Lung (tissue), 12 donors: ENCODE data around the gene DPM1. TPM values are rescaled to one million over a fixed set of nuclear protein-coding genes. Genes with fewer than 3 reads are reported as not detected.

Experiments used
- ATAC-seq: fragments of 200-7000 bp; cut with Tn5 transposase; one replicate; pipeline ENCODE4 v1.9.1; 2020; ENCODE audit warnings: moderate number of reproducible peaks; ENCODE audit not compliant: insufficient read depth, low FRiP score
- DNase-seq, 3 donors: peaks; one replicate each; pipeline ENCODE4 v3.0.0-alpha.2; 2013 to 2017
- H3K27ac ChIP-seq, 2 donors: one replicate each; pipeline ENCODE4 v1.5.1; 2013; ENCODE audit warnings: mild to moderate bottlenecking in 2 of 2, moderate library complexity in 2 of 2, control low read depth in 1 of 2, inconsistent platforms in 1 of 2, low read depth in 1 of 2, low read length in 1 of 2
- H3K27me3 ChIP-seq, 3 donors: one replicate each; pipeline ENCODE4 v1.5.1; 2013; ENCODE audit warnings: low read length in 2 of 3; ENCODE audit not compliant: control insufficient read depth in 3 of 3, insufficient read depth in 3 of 3
- H3K36me3 ChIP-seq, 4 donors: one replicate each; pipeline ENCODE4 v1.5.1; 2013; ENCODE audit warnings: low read length in 4 of 4, mild to moderate bottlenecking in 1 of 4, moderate library complexity in 1 of 4; ENCODE audit not compliant: control insufficient read depth in 4 of 4, insufficient read depth in 4 of 4
- H3K4me1 ChIP-seq, 5 donors: one replicate each; pipeline ENCODE4 v1.5.1; 2013; ENCODE audit warnings: low read length in 5 of 5, mild to moderate bottlenecking in 2 of 5, moderate library complexity in 1 of 5; ENCODE audit not compliant: control insufficient read depth in 5 of 5, insufficient read depth in 5 of 5
- H3K4me3 ChIP-seq: one replicate; pipeline ENCODE4 v1.5.1; 2013; ENCODE audit warnings: mild to moderate bottlenecking, control low read depth, moderate library complexity
- H3K9ac ChIP-seq, 2 donors: one replicate each; pipeline ENCODE4 v1.5.1; 2013; ENCODE audit warnings: low read length in 2 of 2, control low read depth in 1 of 2; ENCODE audit not compliant: insufficient read depth in 1 of 2
- H3K9me3 ChIP-seq, 4 donors: one replicate each; pipeline ENCODE4 v1.5.1; 2013; ENCODE audit warnings: low read length in 3 of 4, mild to moderate bottlenecking in 1 of 4, moderate library complexity in 1 of 4; ENCODE audit not compliant: control insufficient read depth in 4 of 4, insufficient read depth in 3 of 4
- WGBS, 2 donors: extraction: QIAGEN DNeasy Blood & Tissue Kit; methylation state at CpG; one replicate each; pipeline ENCODE4 v1.1.7; 2013; 5-methylcytosine and 5-hydroxymethylcytosine counted together
- polyA plus RNA-seq, 2 donors: library from polyadenylated mRNA; stranded (reverse); fragments of 200-250 nt; gene quantifications; one replicate each; pipeline ENCODE4 v1.2.1, GENCODE V29; 2013
- total RNA-seq, 2 donors: library from RNA; depleted of rRNA in 1 of 2; stranded (reverse); fragments of >200 nt in 1 of 2; gene quantifications; one replicate each; pipeline ENCODE4 v1.2.1, GENCODE V29; 2014 to 2021
- TF ChIP-seq, protein P1 (sequence below): IDR thresholded peaks from 2 replicates; pipeline ENCODE4 v1.5.1; 2012; ENCODE audit warnings: mild to moderate bottlenecking; ENCODE audit errors: control extremely low read depth, extremely low read depth
- donor health status: control.
- donor health status: control.
- donor health status: Bipolar disorder and iron deficiency.
- donor health status: healthy.
- donor health status: DM: yes; HTN: yes; CAD: no.

The DPM1 gene
- total and polyA plus RNA-seq, 4 donors: 27.9 to 57.3 (median 33.3) TPM

GRCh38 chr20:50982363-50982762 lies 24.0 kb upstream of the DPM1 start:
- Histone ChIP-seq H3K4me3 (no peak overlapping the region), H3K9me3 (no peaks in the 10 kb centered on the region), H3K27me3 (peaks cover 0 to 6% (median 0%) of the 10 kb centered on the region in 3 donors), H3K4me1 (peaks cover 0 to 4% (median 0%) of the 10 kb centered on the region in 5 donors), H3K36me3 (no peaks in the 10 kb centered on the region), H3K27ac (no peak overlapping the region), H3K9ac (no peak overlapping the region)
- WGBS, 2 donors: 17 to 71% methylated on average over 4 of the region's 4 CpGs
- DNase-seq: peak in 1 of 3 donors; percentile 19
- TF ChIP-seq, protein P1, sequence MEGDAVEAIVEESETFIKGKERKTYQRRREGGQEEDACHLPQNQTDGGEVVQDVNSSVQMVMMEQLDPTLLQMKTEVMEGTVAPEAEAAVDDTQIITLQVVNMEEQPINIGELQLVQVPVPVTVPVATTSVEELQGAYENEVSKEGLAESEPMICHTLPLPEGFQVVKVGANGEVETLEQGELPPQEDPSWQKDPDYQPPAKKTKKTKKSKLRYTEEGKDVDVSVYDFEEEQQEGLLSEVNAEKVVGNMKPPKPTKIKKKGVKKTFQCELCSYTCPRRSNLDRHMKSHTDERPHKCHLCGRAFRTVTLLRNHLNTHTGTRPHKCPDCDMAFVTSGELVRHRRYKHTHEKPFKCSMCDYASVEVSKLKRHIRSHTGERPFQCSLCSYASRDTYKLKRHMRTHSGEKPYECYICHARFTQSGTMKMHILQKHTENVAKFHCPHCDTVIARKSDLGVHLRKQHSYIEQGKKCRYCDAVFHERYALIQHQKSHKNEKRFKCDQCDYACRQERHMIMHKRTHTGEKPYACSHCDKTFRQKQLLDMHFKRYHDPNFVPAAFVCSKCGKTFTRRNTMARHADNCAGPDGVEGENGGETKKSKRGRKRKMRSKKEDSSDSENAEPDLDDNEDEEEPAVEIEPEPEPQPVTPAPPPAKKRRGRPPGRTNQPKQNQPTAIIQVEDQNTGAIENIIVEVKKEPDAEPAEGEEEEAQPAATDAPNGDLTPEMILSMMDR: no peak
- no peak for ATAC-seq

GRCh38 chr20:50981714-50982048 lies 23.3 kb upstream of the DPM1 start:
- Histone ChIP-seq H3K27ac (no peak overlapping the region), H3K9ac (no peak overlapping the region), H3K4me1 (peaks cover 0 to 4% (median 0%) of the 10 kb centered on the region in 5 donors), H3K27me3 (peaks cover 0 to 6% (median 0%) of the 10 kb centered on the region in 3 donors), H3K9me3 (no peaks in the 10 kb centered on the region), H3K4me3 (no peak overlapping the region), H3K36me3 (no peaks in the 10 kb centered on the region)
- TF ChIP-seq, protein P1: no peak
- WGBS, 2 donors: 94 to 97% methylated on average over 3 of the region's 3 CpGs
- DNase-seq: no peak
- ATAC-seq: no peak

- no peak overlapping the region for H3K4me3 ChIP-seq
These were observed 22.8 kb upstream of the DPM1 start for GRCh38 chr20:50980851-50981713.

More at GRCh38 chr20:50980851-50981713, 22.8 kb upstream of the DPM1 start:
- no peak for ATAC-seq
- Histone ChIP-seq H3K27me3 (peaks cover 0 to 6% (median 0%) of the 10 kb centered on the region in 3 donors), H3K27ac (no peak overlapping the region), H3K9ac (no peak overlapping the region), H3K9me3 (no peaks in the 10 kb centered on the region), H3K4me1 (peaks cover 0 to 4% (median 0%) of the 10 kb centered on the region in 5 donors), H3K36me3 (no peaks in the 10 kb centered on the region)
- WGBS, 2 donors: 43 to 51% methylated on average over 26 of the region's 26 CpGs
- peak; percentile 61 to 69 (median 67) for DNase-seq
- TF ChIP-seq, protein P1: peak; percentile 50
